CD4-positive, alpha-beta T cell treated with Interleukin-15 for 1 hour (primary cell): Measurements from ENCODE around the gene DEK.
"Not testable (repeated sequence)": the region's sequence is repeated elsewhere in the genome, so short reads cannot be mapped to it uniquely, and the experiment has no call there.

Source experiments
- DNase-seq: peaks from one replicate; pipeline ENCODE4 v3.0.0-alpha.2; 2020

DEK gene, protein sequence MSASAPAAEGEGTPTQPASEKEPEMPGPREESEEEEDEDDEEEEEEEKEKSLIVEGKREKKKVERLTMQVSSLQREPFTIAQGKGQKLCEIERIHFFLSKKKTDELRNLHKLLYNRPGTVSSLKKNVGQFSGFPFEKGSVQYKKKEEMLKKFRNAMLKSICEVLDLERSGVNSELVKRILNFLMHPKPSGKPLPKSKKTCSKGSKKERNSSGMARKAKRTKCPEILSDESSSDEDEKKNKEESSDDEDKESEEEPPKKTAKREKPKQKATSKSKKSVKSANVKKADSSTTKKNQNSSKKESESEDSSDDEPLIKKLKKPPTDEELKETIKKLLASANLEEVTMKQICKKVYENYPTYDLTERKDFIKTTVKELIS

DNA sequence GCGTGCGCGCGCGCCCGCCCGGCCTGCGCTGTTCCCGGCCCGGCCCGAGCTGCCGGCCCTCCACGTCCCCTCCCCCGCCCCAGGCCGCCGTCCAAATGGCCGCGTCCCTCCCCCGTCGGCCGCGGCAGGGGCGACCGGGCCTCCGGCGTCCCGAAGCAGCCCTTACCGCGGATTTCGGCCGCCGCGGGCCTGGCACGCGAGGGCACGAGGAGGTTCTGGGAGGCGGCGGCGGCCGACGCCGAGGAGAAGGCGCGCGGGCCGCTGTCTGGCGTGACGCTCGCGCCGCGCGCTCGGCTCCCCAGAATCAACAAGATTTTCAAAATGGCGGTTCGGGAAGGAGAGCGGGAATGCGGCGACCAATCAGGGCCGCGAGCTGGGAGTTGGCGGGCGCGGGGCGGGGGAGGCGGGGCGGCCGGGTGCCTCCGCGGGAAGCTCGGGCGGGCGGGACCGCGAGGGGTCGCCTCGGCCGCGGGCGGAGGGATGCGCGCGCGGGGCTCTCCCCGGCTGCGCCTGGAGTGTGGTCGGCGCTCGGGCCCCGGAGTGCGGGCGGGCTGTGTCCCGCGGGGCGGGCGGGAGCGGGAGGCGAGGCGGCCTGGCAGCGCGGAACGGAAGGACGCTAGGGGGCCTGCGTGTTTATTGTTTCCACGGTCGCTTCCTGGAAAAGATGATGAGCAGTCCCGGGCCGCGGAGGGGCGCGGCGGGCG, at the start of gene DEK:
TSS of gene DEK (minus strand) at position 312 of the 704 bp plus-strand sequence. CDS start 543 bp downstream, outside the sequence.
- DNase-seq = peak; percentile 80

- no peak for DNase-seq
Observed at GRCh38 chr6:18312368-18312767, 48.0 kb upstream of the DEK start.

- not testable (repeated sequence) for DNase-seq
Observed at GRCh38 chr6:18310010-18310409, 45.7 kb upstream of the DEK start.

- no peak for DNase-seq
Observed at GRCh38 chr6:18309046-18309445, 44.7 kb upstream of the DEK start.

DNA sequence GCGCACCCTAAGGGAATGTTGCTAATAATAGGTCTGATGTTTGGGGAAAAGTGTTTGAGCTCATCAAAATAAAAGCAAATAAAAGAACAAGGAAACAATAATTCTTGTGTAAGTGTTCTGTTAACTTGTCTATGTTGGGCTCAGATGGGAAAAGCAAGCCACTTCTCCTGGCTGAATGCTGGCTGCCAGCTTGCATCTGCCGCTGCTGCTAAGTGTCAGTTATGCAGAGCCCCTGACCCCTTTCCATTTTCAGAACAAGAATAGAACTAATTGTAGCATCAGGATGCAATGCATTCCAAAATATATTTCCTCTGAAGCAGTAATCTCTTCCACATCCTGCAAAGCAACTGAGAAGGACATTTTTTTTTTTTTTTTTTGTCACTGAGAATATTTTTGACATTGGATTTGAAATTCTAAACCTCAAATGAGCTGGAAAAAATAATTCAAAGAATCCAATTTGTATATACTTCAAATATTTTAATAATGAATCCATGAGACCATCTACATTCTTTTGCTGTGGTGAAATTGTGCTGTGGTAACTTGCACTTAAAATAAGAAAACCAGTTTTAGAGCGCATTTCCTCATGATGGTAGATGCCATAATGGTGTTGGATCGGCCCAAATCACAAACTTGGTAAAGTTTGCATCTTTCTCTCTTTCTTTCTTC, 43.9 kb upstream of the DEK start:
- DNase-seq = no peak

GRCh38 chr6:18306977-18307376, 42.6 kb upstream of the DEK start:
- no peak for DNase-seq

- DNase-seq = no peak
Observed at GRCh38 chr6:18302561-18303439, 38.5 kb upstream of the DEK start.

GRCh38 chr6:18293076-18293904, 29.0 kb upstream of the DEK start:
- no peak for DNase-seq

- DNase-seq = no peak
Observed at GRCh38 chr6:18289283-18289682, 25.0 kb upstream of the DEK start.

DNA sequence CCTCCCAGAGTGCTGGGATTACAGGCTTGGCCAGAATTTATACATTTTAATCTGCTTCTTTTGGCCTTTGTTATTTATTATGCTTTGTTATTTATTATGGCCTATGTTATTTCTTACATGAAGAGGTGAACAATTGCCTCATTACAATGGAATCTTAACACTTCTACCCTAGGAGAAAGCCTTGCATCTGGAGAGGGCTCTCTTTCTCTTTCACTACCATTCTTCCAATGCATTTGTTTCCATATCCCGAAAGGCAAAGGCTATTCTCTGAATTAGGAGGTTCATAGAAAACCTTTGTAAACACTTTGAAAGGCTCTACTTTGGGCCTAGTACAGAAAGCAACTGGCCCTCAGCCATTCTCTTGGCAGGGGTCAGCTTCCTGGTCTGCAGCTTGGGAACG, 19.9 kb upstream of the DEK start:
- DNase-seq = no peak

DNA sequence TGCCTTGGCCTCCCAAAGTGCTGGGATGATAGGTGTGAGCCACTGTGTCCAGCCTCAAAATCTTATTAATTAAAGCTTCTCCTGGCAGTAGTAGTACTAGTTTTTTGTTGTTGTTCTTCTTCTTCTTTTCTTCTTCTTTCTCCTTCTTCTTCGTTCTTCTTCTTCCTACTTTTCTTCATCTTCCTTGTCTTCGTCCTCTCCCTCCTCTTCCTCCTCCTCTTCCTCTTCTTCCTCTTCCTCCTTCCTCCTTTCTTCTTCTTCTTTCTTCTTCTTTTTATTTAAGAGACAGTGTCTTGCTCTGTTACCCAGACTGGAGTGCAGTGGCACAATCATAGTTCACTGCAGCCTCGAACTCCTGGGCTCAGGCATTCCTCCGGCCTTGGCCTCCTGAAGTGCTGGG, 17.2 kb upstream of the DEK start:
- DNase-seq = no peak

- no peak for DNase-seq
Observed at GRCh38 chr6:18280084-18280483, 15.8 kb upstream of the DEK start.

DNA sequence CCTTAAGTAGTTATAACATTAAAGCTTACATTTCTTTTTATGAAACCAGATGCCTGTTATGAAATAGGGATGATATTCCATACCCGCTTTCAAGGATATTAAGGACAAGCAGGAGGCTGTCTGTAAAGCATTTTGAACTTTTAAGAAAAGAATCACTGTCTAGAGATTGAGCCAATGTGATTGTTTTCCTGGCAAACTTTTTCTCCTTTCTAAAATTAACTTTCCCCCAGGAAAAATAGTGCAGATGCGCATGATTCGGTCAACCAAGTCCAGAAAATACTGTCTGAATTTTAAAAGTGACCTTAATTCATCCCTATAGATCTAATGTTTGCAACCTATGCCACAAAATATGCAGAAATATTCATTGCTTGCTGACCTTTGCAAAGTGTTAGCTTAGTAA, 15.1 kb upstream of the DEK start:
- DNase-seq = no peak

GRCh38 chr6:18277237-18278006, 13.1 kb upstream of the DEK start:
- no peak for DNase-seq

DNA sequence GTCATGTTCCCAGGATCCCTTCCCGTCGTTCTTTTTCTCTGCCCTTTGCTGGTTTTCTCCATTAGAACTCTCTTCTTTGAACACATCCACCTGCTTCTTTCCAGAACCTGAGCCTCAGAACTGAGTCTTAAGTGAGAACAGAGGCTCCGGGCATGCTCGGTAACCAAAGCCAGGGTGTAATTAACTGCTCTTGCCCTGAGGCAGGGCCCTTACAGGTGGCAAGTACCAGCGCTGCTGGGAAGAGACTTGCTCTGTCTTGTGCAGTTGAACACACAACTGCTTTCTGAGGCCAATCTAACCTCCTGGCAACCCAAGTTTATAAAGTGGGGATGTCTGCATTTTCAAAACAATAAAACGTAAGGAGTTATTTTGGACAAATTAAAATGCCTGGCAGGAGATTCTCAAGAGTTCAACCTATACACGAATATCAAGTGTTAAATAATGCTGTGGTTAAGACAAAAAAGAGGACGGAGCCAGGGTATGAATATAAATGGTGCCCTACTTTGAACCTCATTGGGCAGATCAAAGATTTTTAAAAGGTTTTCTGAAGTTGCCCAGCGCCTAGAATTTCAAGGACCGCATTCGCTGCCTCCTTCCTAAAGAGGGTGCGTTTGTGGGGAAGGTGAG, 12.4 kb upstream of the DEK start:
- DNase-seq = no peak

GRCh38 chr6:18270216-18270615, 5.9 kb upstream of the DEK start:
- DNase-seq = no peak

DNA sequence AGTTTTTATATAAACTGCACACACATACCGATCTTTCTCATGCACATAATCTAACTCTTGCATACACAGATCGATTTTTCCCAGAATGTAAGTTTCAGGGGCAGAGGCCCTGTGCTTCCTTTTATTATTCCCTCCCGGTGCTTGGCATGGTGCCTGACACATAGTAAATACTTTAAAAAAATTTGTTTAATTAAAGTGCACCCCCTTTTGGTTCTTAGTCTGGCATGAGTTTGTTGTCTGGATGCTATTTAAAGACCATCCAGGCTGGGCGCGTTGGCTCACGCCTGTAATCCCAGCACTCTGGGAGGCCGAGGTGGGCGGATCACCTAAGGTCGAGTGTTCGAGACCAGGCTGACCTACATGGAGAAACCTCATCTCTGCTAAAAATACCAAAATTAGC, 5.4 kb upstream of the DEK start:
- no peak for DNase-seq

DNA sequence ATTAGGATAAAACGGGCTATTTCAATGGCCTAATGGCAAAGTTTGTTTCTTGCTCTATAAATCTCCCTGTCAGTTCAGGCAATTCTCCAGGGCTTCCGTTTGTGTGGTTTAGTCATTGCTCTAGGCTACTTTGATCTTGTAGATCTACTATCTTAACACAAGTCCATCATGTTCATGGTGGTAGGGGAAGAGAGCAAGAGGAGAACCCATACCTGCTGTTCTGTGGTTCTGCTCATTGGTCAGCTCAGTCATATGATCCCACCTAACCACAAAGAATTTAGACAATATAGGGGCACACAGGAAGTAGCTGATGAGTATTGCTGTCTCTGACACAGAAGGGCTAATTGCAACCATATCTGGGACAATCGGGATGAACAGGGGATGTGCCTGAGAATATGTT, 4.9 kb upstream of the DEK start:
- no peak for DNase-seq

GRCh38 chr6:18268066-18268465, 3.7 kb upstream of the DEK start:
- DNase-seq = no peak

DNA sequence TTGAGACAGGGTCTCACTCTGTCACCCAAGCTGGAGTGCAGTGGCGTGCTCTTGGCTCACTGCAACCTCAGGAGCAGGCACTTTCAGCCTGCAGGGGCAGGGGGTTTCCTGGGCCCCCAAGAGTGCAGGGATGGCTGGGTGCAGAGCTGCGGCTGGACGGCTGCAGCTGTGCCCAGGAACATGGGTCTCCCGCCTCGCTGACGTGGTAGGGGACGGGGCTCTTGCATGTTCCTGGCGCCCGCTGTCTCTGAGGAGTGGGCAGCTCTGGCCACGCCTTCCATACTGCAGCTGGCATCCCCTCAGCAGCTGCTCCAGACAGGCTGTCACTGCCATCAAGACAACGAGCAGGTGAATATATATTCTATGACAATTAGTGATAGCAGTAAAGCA, 2.2 kb upstream of the DEK start:
- no peak for DNase-seq
